Measurements from ENCODE around the gene TPH2.

Gene TPH2
- 0.13 to 0.31 reads per million in 2 donors for total RNA-seq

- DNase-seq, result no peak
These were observed at the start of gene TPH2 for GRCh38 chr12:71938728-71939385. TSS of gene TPH2 (plus strand) at chr12:71938845. CDS start at chr12:71938987, 142 bp downstream.

- no peak for DNase-seq
These were observed 48.2 kb upstream of the TPH2 start for GRCh38 chr12:71890475-71890874.

- no peak for DNase-seq
These were observed 46.6 kb upstream of the TPH2 start for GRCh38 chr12:71892059-71892458.

GRCh38 chr12:71896205-71896882, 42.3 kb upstream of the TPH2 start:
- no peak for DNase-seq

GRCh38 chr12:71900091-71900490, 38.6 kb upstream of the TPH2 start:
- no peak for DNase-seq

GRCh38 chr12:71904629-71905028, 34.0 kb upstream of the TPH2 start:
- DNase-seq, result no peak

- no peak for DNase-seq
These were observed 3.1 kb upstream of the TPH2 start for GRCh38 chr12:71935594-71935993.

GRCh38 chr12:71940068-71940467, 1.4 kb downstream of the TPH2 start:
- no peak for DNase-seq

GRCh38 chr12:71941174-71941573, 2.5 kb downstream of the TPH2 start:
- no peak for DNase-seq

- no peak for DNase-seq
These were observed 3.6 kb downstream of the TPH2 start for GRCh38 chr12:71942259-71942658.

- DNase-seq, result no peak
These were observed 4.1 kb downstream of the TPH2 start for GRCh38 chr12:71942703-71943102.

GRCh38 chr12:71945121-71945520, 6.5 kb downstream of the TPH2 start:
- no peak for DNase-seq

GRCh38 chr12:71945883-71946282, 7.2 kb downstream of the TPH2 start:
- DNase-seq, result no peak

GRCh38 chr12:71947645-71948105, 9.0 kb downstream of the TPH2 start:
- DNase-seq, result no peak

GRCh38 chr12:71948390-71948789, 9.7 kb downstream of the TPH2 start:
- no peak for DNase-seq

GRCh38 chr12:71949646-71950045, 11.0 kb downstream of the TPH2 start:
- no peak for DNase-seq

GRCh38 chr12:71950404-71950803, 11.8 kb downstream of the TPH2 start:
- no peak for DNase-seq

- no peak for DNase-seq
These were observed 12.2 kb downstream of the TPH2 start for GRCh38 chr12:71950819-71951218.

GRCh38 chr12:71954083-71954778, 15.6 kb downstream of the TPH2 start:
- no peak for DNase-seq

GRCh38 chr12:71954861-71955260, 16.2 kb downstream of the TPH2 start:
- no peak for DNase-seq

- DNase-seq, result no peak
These were observed 17.3 kb downstream of the TPH2 start for GRCh38 chr12:71955970-71956369.

GRCh38 chr12:71958056-71958455, 19.4 kb downstream of the TPH2 start:
- no peak for DNase-seq

GRCh38 chr12:71958457-71958856, 19.8 kb downstream of the TPH2 start:
- no peak for DNase-seq

Data from activated gamma-delta T cell (primary cell).